ENCODE results near the gene CKMT2. TPM values are rescaled to one million over a fixed set of nuclear protein-coding genes. Genes with fewer than 3 reads are reported as not detected.
A peak's percentile ranks its signal among the peaks of the same experiment; 100 is the strongest.

CKMT2 gene
- total and polyA plus RNA-seq, 2 donors (not counting 3 experiments of a cell fraction or from before 2014, with no cell fraction given): not detected

GRCh38 chr5:81268521-81269196 lies 35.5 kb downstream of the CKMT2 start:
- intact Hi-C loops (cut with micrococcal nuclease): no loop called here
- Histone ChIP-seq H3K27me3 (ENCODE audit: control insufficient read depth in 2 of 2, insufficient read depth in 2 of 2, low read length in 2 of 2) (no peaks in the 10 kb centered on the region), H3K4me2 (ENCODE audit: insufficient read depth, low read length) (no peak overlapping the region), H3K9ac (replicated peaks; ENCODE audit: extremely low read depth, insufficient read depth, low read length) (no peak overlapping the region), H3K4me3 (replicated peaks in 1 of 3; ENCODE audit: insufficient read depth in 1 of 3, low read depth in 1 of 3, low read length in 3 of 3) (no peak overlapping the region), H3K4me1 (ENCODE audit: control insufficient read depth, extremely low read depth, insufficient read depth, low read length) (no peaks in the 10 kb centered on the region), H3K79me2 (ENCODE audit: control insufficient read depth, insufficient read depth, low read length) (peaks cover 2% of the 10 kb centered on the region), H3K9me3 (replicated peaks; ENCODE audit: control insufficient read depth, insufficient read depth, low read length) (no peaks in the 10 kb centered on the region), H4K20me1 (replicated peaks; ENCODE audit: control insufficient read depth, extremely low read depth, insufficient read depth, low read length) (no peaks in the 10 kb centered on the region), H3K27ac (ENCODE audit: insufficient read depth, low read depth, low read length) (no peak overlapping the region), H3K9me1 (replicated peaks; ENCODE audit: control insufficient read depth, extremely low read depth, insufficient read depth, low read length) (no peaks in the 10 kb centered on the region), H3K36me3 (ENCODE audit: control insufficient read depth in 2 of 2, extremely low read depth in 1 of 2, insufficient read depth in 2 of 2, low read length in 2 of 2) (no peaks in the 10 kb centered on the region), H2AFZ (ENCODE audit: low read depth, low read length) (no peak overlapping the region)
- BruUV-seq (replicated peaks): no TSS peak
- ChIA-PET POLR2A (interaction anchor here (0.7 kb wide), 1 partner anchor 601 kb away, joined by 4 read pairs; no protein-coding TSS in a partner anchor), CTCF (interaction anchor here (1.1 kb wide), 1 partner anchor 67 kb away, joined by 3 read pairs; no protein-coding TSS in a partner anchor)
- dilution Hi-C loops (cut with MboI; ENCODE audit: extremely low pct_ligation_motif_present, low sequenced_read_pairs): no loop called here
- peak; percentile 60 for DNase-seq (ENCODE audit: low read depth, low spot score)
- peak; percentile 28 for FAIRE-seq
- TF ChIP-seq POLR2AphosphoS5 (IDR thresholded peaks at IDR 0.05; ENCODE audit: insufficient read depth, low read depth, low read length): no peak
- TF ChIP-seq MYC (IDR thresholded peaks at IDR 0.05; ENCODE audit: low read depth, low read length): no peak
- TF ChIP-seq EZH2 (IDR thresholded peaks at IDR 0.05; ENCODE audit: borderline replicate concordance, low read depth, low read length, severe bottlenecking): no peak
- TF ChIP-seq POLR2A (IDR thresholded peaks at IDR 0.05; ENCODE audit: low read depth, low read length): no peak
- peak; percentile 53 for TF ChIP-seq FOS (IDR thresholded peaks at IDR 0.05; ENCODE audit: borderline replicate concordance, insufficient read depth, low read length)
- TF ChIP-seq GATA2 (IDR thresholded peaks at IDR 0.05; ENCODE audit: insufficient read depth, insufficient read length, low read depth, low read length): no peak
- TF ChIP-seq CTCF (IDR thresholded peaks at IDR 0.05; ENCODE audit: extremely low read depth in 1 of 2, insufficient read depth in 1 of 2, low read depth in 1 of 2, low read length in 2 of 2): no peak
- TF ChIP-seq MAX (IDR thresholded peaks at IDR 0.05; ENCODE audit: insufficient read depth, insufficient read length): no peak
- peak; percentile 23 for TF ChIP-seq JUN (IDR thresholded peaks at IDR 0.05; ENCODE audit: borderline replicate concordance, insufficient read depth, insufficient read length, low read depth)
